PFSK-1 (cell line): ENCODE measurements around the gene CAPG.

Experiments used
- FOXP2 ChIP-seq: optimal IDR thresholded peaks from 2 replicates; pipeline ENCODE3; 2011; ENCODE audit warnings: borderline replicate concordance, control low read depth, inconsistent platforms; ENCODE audit not compliant: insufficient read depth; ENCODE audit errors: extremely low read length, extremely low read depth
- POLR2AphosphoS5 ChIP-seq: IDR thresholded peaks from 2 replicates; pipeline ENCODE4 v1.6.1; 2012; ENCODE audit warnings: low read depth, mild to moderate bottlenecking, control low read depth, low read length, moderate library complexity
- SIN3A ChIP-seq: IDR thresholded peaks from 2 replicates; pipeline ENCODE4 v1.6.1; 2012; ENCODE audit warnings: mild to moderate bottlenecking, low read length, moderate library complexity, borderline replicate concordance; ENCODE audit not compliant: insufficient read depth
- TAF1 ChIP-seq: IDR thresholded peaks from 2 replicates; pipeline ENCODE4 v1.6.1; 2012; ENCODE audit warnings: low read length, control low read depth, borderline replicate concordance; ENCODE audit not compliant: insufficient read depth
- TF ChIP-seq, protein P1 (sequence below), 2 experiments: IDR thresholded peaks; 2 replicates each; pipeline versions ENCODE4 v1.6.1 to v1.8.0; 2011 to 2012; ENCODE audit warnings: low read depth in 2 of 2, low read length in 2 of 2, control low read depth in 1 of 2, inconsistent platforms in 1 of 2, mild to moderate bottlenecking in 1 of 2, moderate library complexity in 1 of 2; ENCODE audit not compliant: insufficient read depth in 1 of 2

Gene CAPG

DNA sequence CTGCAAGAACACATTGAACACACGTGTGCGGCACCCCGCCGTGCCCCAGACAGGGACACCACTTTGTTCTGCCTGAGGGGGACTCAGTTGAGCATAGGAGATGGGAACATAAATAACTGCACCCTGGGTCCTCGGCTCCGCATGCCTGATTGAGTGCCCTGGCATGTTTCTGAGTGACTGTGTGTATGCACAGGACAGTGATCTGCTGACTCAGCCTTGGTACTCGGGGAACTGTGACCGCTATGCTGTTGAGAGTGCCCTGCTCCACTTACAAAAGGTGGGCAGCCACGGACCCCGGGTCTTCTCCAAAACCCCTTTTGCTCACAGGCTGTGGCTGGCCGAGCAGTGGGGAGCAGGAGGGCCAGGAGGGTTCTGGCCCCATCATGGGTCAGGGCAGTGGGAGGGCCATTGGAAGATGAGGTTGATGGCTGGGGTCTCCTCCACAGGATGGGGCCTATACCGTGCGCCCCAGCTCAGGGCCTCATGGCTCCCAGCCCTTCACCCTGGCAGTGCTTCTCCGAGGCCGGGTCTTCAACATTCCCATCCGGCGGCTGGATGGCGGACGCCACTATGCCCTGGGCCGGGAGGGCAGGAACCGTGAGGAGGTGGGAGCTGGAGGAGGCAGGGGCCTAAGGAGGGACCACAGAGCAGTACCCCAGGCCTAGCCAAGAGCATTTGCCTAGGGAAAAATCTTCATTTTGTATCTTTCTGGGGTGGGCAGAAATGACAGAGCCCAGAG, 25.2 kb upstream of the CAPG start:
- TF ChIP-seq, protein P1, sequence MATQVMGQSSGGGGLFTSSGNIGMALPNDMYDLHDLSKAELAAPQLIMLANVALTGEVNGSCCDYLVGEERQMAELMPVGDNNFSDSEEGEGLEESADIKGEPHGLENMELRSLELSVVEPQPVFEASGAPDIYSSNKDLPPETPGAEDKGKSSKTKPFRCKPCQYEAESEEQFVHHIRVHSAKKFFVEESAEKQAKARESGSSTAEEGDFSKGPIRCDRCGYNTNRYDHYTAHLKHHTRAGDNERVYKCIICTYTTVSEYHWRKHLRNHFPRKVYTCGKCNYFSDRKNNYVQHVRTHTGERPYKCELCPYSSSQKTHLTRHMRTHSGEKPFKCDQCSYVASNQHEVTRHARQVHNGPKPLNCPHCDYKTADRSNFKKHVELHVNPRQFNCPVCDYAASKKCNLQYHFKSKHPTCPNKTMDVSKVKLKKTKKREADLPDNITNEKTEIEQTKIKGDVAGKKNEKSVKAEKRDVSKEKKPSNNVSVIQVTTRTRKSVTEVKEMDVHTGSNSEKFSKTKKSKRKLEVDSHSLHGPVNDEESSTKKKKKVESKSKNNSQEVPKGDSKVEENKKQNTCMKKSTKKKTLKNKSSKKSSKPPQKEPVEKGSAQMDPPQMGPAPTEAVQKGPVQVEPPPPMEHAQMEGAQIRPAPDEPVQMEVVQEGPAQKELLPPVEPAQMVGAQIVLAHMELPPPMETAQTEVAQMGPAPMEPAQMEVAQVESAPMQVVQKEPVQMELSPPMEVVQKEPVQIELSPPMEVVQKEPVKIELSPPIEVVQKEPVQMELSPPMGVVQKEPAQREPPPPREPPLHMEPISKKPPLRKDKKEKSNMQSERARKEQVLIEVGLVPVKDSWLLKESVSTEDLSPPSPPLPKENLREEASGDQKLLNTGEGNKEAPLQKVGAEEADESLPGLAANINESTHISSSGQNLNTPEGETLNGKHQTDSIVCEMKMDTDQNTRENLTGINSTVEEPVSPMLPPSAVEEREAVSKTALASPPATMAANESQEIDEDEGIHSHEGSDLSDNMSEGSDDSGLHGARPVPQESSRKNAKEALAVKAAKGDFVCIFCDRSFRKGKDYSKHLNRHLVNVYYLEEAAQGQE (IDR thresholded peaks at IDR 0.05; ENCODE audit: insufficient read depth in 1 of 2, low read depth in 2 of 2, low read length in 2 of 2): no peak
- TF ChIP-seq SIN3A: no peak
- no peak for TF ChIP-seq FOXP2
- TF ChIP-seq TAF1: no peak
- no peak for TF ChIP-seq POLR2AphosphoS5

- TF ChIP-seq POLR2AphosphoS5 (no peak), FOXP2 (no peak), TAF1 (no peak), SIN3A (no peak)
- TF ChIP-seq, protein P1 (IDR thresholded peaks at IDR 0.05; ENCODE audit: insufficient read depth in 1 of 2, low read depth in 2 of 2, low read length in 2 of 2): no peak
Observed at GRCh38 chr2:85434696-85435095, 24.5 kb upstream of the CAPG start.

DNA sequence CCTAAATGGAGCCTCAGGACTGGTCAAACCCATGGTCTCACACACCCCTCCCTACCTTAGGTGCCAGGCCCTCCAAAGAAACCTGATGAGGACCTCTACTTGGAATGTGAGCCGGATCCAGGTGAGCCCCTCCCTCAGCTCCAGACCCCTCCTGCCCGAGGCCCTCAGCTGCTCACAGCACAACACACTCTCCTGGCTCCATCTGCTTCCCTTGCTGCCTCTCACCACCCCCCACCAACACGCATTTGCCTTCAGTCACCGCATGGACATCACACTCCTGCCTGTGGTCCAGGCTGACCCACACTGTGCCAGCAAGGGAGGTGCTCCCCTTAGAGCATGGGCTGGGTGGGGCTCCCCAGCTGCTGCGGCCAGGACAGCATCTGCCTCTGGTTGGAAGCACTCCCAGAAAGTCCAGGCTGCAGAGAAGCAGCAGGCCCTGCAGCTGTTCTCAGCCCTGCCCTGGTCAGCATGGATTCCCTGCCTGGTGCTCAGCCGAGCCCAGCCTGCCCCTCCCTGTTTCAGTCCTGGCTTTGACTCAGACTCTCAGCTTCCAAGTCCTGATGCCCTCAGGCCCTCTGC, 23.4 kb upstream of the CAPG start:
- TF ChIP-seq FOXP2 (peak; percentile 19), SIN3A (no peak), TAF1 (no peak)
- TF ChIP-seq, protein P1 (IDR thresholded peaks at IDR 0.05; ENCODE audit: insufficient read depth in 1 of 2, low read depth in 2 of 2, low read length in 2 of 2): no peak

- TF ChIP-seq FOXP2 (no peak), TAF1 (no peak), POLR2AphosphoS5 (no peak), SIN3A (no peak)
- TF ChIP-seq, protein P1 (IDR thresholded peaks at IDR 0.05; ENCODE audit: insufficient read depth in 1 of 2, low read depth in 2 of 2, low read length in 2 of 2): no peak
Observed at GRCh38 chr2:85431570-85432205, 21.5 kb upstream of the CAPG start.
